ENCODE data around the gene ADCK1.
"Not testable (repeated sequence)": the region's sequence is repeated elsewhere in the genome, so short reads cannot be mapped to it uniquely, and the experiment has no call there.

ADCK1 gene

GRCh38 chr14:77809011-77809410 is 9.1 kb downstream of the ADCK1 start:
- DNase-seq (ENCODE audit: low read depth, low spot score): no peak

- no peak for DNase-seq (ENCODE audit: low read depth, low spot score)
Measured at GRCh38 chr14:77812028-77812427, 12.1 kb downstream of the ADCK1 start.

- not testable (repeated sequence) for DNase-seq (ENCODE audit: low read depth, low spot score)
Measured at GRCh38 chr14:77812682-77813081, 12.8 kb downstream of the ADCK1 start.

GRCh38 chr14:77822307-77822706 is 22.4 kb downstream of the ADCK1 start:
- DNase-seq (ENCODE audit: low read depth, low spot score): no peak

- DNase-seq (ENCODE audit: low read depth, low spot score): no peak
Measured at GRCh38 chr14:77822741-77823140, 22.8 kb downstream of the ADCK1 start.

- no peak for DNase-seq (ENCODE audit: low read depth, low spot score)
Measured at GRCh38 chr14:77823378-77823777, 23.5 kb downstream of the ADCK1 start.

- DNase-seq (ENCODE audit: low read depth, low spot score): no peak
Measured at GRCh38 chr14:77825895-77826519, 26.1 kb downstream of the ADCK1 start.

- no peak for DNase-seq (ENCODE audit: low read depth, low spot score)
Measured at GRCh38 chr14:77830692-77831091, 30.8 kb downstream of the ADCK1 start.

GRCh38 chr14:77832297-77832696 is 32.4 kb downstream of the ADCK1 start:
- no peak for DNase-seq (ENCODE audit: low read depth, low spot score)

GRCh38 chr14:77837926-77838325 is 38.0 kb downstream of the ADCK1 start:
- DNase-seq (ENCODE audit: low read depth, low spot score): no peak

GRCh38 chr14:77838831-77839511 is 39.1 kb downstream of the ADCK1 start:
- no peak for DNase-seq (ENCODE audit: low read depth, low spot score)

- peak; percentile 30 for DNase-seq (ENCODE audit: low read depth, low spot score)
Measured at GRCh38 chr14:77843195-77843594, 43.3 kb downstream of the ADCK1 start.

GRCh38 chr14:77843651-77844050 is 43.7 kb downstream of the ADCK1 start:
- DNase-seq (ENCODE audit: low read depth, low spot score): no peak

GRCh38 chr14:77844802-77845201 is 44.9 kb downstream of the ADCK1 start:
- no peak for DNase-seq (ENCODE audit: low read depth, low spot score)

- DNase-seq (ENCODE audit: low read depth, low spot score): no peak
Measured at GRCh38 chr14:77848031-77848430, 48.1 kb downstream of the ADCK1 start.

GRCh38 chr14:77849711-77850110 is 49.8 kb downstream of the ADCK1 start:
- no peak for DNase-seq (ENCODE audit: low read depth, low spot score)

GRCh38 chr14:77853919-77854318 is 54.0 kb downstream of the ADCK1 start:
- DNase-seq (ENCODE audit: low read depth, low spot score): no peak

GRCh38 chr14:77856941-77857340 is 57.0 kb downstream of the ADCK1 start:
- DNase-seq (ENCODE audit: low read depth, low spot score): no peak

- DNase-seq (ENCODE audit: low read depth, low spot score): no peak
Measured at GRCh38 chr14:77859934-77860570, 60.1 kb downstream of the ADCK1 start.

- no peak for DNase-seq (ENCODE audit: low read depth, low spot score)
Measured at GRCh38 chr14:77861201-77861600, 61.3 kb downstream of the ADCK1 start.

GRCh38 chr14:77862154-77862786 is 62.4 kb downstream of the ADCK1 start:
- DNase-seq (ENCODE audit: low read depth, low spot score): peak; percentile 79

- no peak for DNase-seq (ENCODE audit: low read depth, low spot score)
Measured at GRCh38 chr14:77864085-77864484, 64.2 kb downstream of the ADCK1 start.

GRCh38 chr14:77864580-77864979 is 64.7 kb downstream of the ADCK1 start:
- DNase-seq (ENCODE audit: low read depth, low spot score): no peak

Data from ELF-1 (cell line).